Esophagus squamous epithelium (tissue), 4 donors: ENCODE measurements around the gene ADSS2.

ENCODE experiments used
- CTCF ChIP-seq, 6 experiments: fragments of 450-650 bp in 4 of 6; fragments of 200-600 bp in 2 of 6; sonication (generic) in 2 of 6; IDR thresholded peaks; one replicate each; pipeline ENCODE4 v1.5.1; 2016 to 2019; ENCODE audit warnings: antibody characterized with exemption in 6 of 6, mild to moderate bottlenecking in 4 of 6, moderate library complexity in 4 of 6
- POLR2A ChIP-seq, 4 donors: fragments of 450-650 bp; IDR thresholded peaks; one replicate each; pipeline ENCODE4 v1.6.1; 2017; ENCODE audit warnings: antibody characterized with exemption in 4 of 4, mild to moderate bottlenecking in 4 of 4, moderate library complexity in 3 of 4

GRCh38 chr1:244422174-244422573 is 29.5 kb downstream of the ADSS2 start:
- TF ChIP-seq CTCF (IDR thresholded peaks at IDR 0.05) (no peak), POLR2A (IDR thresholded peaks at IDR 0.05) (no peak)
